SK-N-SH treated with all-trans-retinoic acid at 6 μM for 48 hours (cell line): ENCODE results near the gene ADAMTS2.

Experiments used
- ATAC-seq: fragments of 200-7000 bp; cut with Tn5 transposase; 3 replicates; pipeline ENCODE4 v1.9.1; 2020; ENCODE audit warnings: mild to moderate bottlenecking, moderate library complexity
- ARNTL ChIP-seq: fragments of 450-650 bp; formaldehyde crosslinking; IDR thresholded peaks from 2 replicates; pipeline ENCODE4 v1.5.0; 2020; ENCODE audit warnings: low read depth, mild to moderate bottlenecking, moderate library complexity, borderline replicate concordance
- BACH2 ChIP-seq: fragments of 250-450 bp; sonication (Bioruptor Pico); IDR thresholded peaks from 2 replicates; pipeline ENCODE4 v1.9.0; 2021; ENCODE audit warnings: mild to moderate bottlenecking, borderline replicate concordance
- CSDC2 ChIP-seq: fragments of 250-450 bp; sonication (Bioruptor Pico); IDR thresholded peaks from 2 replicates; pipeline ENCODE4 v1.5.0; 2020; ENCODE audit warnings: mild to moderate bottlenecking, moderate library complexity
- ESRRG ChIP-seq: fragments of 250-450 bp; sonication (Bioruptor Pico); IDR thresholded peaks from 2 replicates; pipeline ENCODE4 v1.6.1; 2021; ENCODE audit warnings: mild to moderate bottlenecking
- GLIS3 ChIP-seq: fragments of 250-450 bp; sonication (Bioruptor Pico); IDR thresholded peaks from 2 replicates; pipeline ENCODE4 v1.5.0; 2020; ENCODE audit warnings: mild to moderate bottlenecking, moderate library complexity
- ISL1 ChIP-seq: fragments of 250-450 bp; sonication (Bioruptor Pico); IDR thresholded peaks from 2 replicates; pipeline ENCODE4 v2.1.2; 2022; ENCODE audit warnings: mild to moderate bottlenecking, moderate library complexity
- OSR1 ChIP-seq: fragments of 250-450 bp; sonication (Bioruptor Pico); IDR thresholded peaks from 2 replicates; pipeline ENCODE4 v1.8.0; 2022; ENCODE audit warnings: moderate library complexity, mild to moderate bottlenecking, inconsistent platforms
- PPARA ChIP-seq: fragments of 250-450 bp; sonication (Bioruptor Pico); IDR thresholded peaks from 2 replicates; pipeline ENCODE4 v1.5.0; 2020; ENCODE audit warnings: mild to moderate bottlenecking, borderline replicate concordance
- RARB ChIP-seq: fragments of 250-450 bp; sonication (Bioruptor Pico); IDR thresholded peaks from 2 replicates; pipeline ENCODE4 v1.8.0; 2021; ENCODE audit warnings: mild to moderate bottlenecking, moderate library complexity
- SNAI2 ChIP-seq: fragments of 250-450 bp; sonication (Bioruptor Pico); IDR thresholded peaks from 2 replicates; pipeline ENCODE4 v1.5.0; 2020; ENCODE audit warnings: mild to moderate bottlenecking, moderate library complexity
- TCF4 ChIP-seq: fragments of 250-450 bp; sonication (Bioruptor Pico); IDR thresholded peaks from 2 replicates; pipeline ENCODE4 v1.8.0; 2021; ENCODE audit warnings: mild to moderate bottlenecking, moderate library complexity, borderline replicate concordance
- TOX ChIP-seq: fragments of 250-450 bp; sonication (Bioruptor Pico); IDR thresholded peaks from 2 replicates; pipeline ENCODE4 v1.8.0; 2021; ENCODE audit warnings: mild to moderate bottlenecking, moderate library complexity, borderline replicate concordance
- ZC3H10 ChIP-seq: fragments of 250-450 bp; sonication (Bioruptor Pico); IDR thresholded peaks from 2 replicates; pipeline ENCODE4 v1.5.1; 2021; ENCODE audit warnings: mild to moderate bottlenecking, moderate library complexity
- ZFP3 ChIP-seq: fragments of 250-450 bp; sonication (Bioruptor Pico); IDR thresholded peaks from 2 replicates; pipeline ENCODE4 v1.5.0; 2020; ENCODE audit warnings: mild to moderate bottlenecking, moderate library complexity
- ZFP30 ChIP-seq: fragments of 450-650 bp; formaldehyde crosslinking; IDR thresholded peaks from 2 replicates; pipeline ENCODE4 v1.5.0; 2022; ENCODE audit warnings: mild to moderate bottlenecking, moderate library complexity
- ZNF565 ChIP-seq: fragments of 450-650 bp; formaldehyde crosslinking; conservative IDR thresholded peaks from 2 replicates; pipeline ENCODE4 v1.5.0; 2020; ENCODE audit warnings: low read depth, mild to moderate bottlenecking, moderate library complexity
- ZNF70 ChIP-seq: fragments of 450-650 bp; formaldehyde crosslinking; IDR thresholded peaks from 2 replicates; pipeline ENCODE4 v1.5.0; 2020; ENCODE audit warnings: mild to moderate bottlenecking, moderate library complexity
- ZNF8 ChIP-seq: fragments of 450-650 bp; formaldehyde crosslinking; IDR thresholded peaks from 2 replicates; pipeline ENCODE4 v1.5.0; 2020; ENCODE audit warnings: mild to moderate bottlenecking, moderate library complexity
- TF ChIP-seq, protein P1 (sequence below): fragments of 250-450 bp; sonication (Bioruptor Pico); IDR thresholded peaks from 2 replicates; pipeline ENCODE4 v1.8.0; 2021; ENCODE audit warnings: low read depth, mild to moderate bottlenecking, moderate library complexity, borderline replicate concordance
- TF ChIP-seq, protein P2 (sequence below): fragments of 250-450 bp; sonication (Bioruptor Pico); IDR thresholded peaks from 2 replicates; pipeline ENCODE4 v1.5.1; 2021; ENCODE audit warnings: mild to moderate bottlenecking, moderate library complexity
- TF ChIP-seq, protein P3 (sequence below): fragments of 250-450 bp; sonication (Bioruptor Pico); IDR thresholded peaks from 2 replicates; pipeline ENCODE4 v1.5.0; 2020; ENCODE audit warnings: mild to moderate bottlenecking, moderate library complexity
- TF ChIP-seq, protein P4 (sequence below): fragments of 250-450 bp; sonication (Bioruptor Pico); IDR thresholded peaks from 2 replicates; pipeline ENCODE4 v1.8.0; 2020; ENCODE audit warnings: mild to moderate bottlenecking, moderate library complexity, borderline replicate concordance

Gene ADAMTS2

DNA sequence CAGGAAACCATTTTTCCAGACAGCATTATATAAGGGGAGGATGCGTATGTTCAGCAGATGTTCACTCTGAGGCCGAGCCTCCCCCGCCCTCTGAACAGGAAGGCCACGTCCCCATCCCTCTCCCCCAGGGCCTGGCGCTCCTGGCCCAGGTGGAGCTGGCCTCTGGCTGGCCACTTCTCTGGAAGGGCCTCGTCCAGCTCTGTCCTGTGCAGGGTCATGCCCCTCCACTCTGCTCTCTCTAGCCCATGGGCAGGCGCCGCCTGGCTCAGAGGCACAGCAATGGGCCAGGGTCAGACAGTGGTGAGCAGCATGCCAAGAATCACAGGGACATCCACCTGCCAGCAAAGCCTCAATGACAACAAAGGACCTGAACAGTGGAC lies 34.2 kb downstream of the ADAMTS2 start:
- peak; percentile 33; the same call in 1 of the 3 replicates for ATAC-seq
- TF ChIP-seq ZNF8 (CRISPR knock-in tag) (no peak), ZC3H10 (CRISPR knock-in tag) (no peak), OSR1 (CRISPR knock-in tag) (no peak), ZNF565 (0 out of 2 replicates have a peak, but pooled peaks have one; percentile 18), TCF4 (peak; percentile 53; the same call in 1 of the 2 replicates), ARNTL (no peak), PPARA (CRISPR knock-in tag) (no peak), SNAI2 (CRISPR knock-in tag) (no peak), RARB (CRISPR knock-in tag) (no peak), ZNF70 (CRISPR knock-in tag) (0 out of 2 replicates have a peak, but pooled peaks have one; percentile 26), ISL1 (CRISPR knock-in tag) (no peak), GLIS3 (no peak), ESRRG (no peak), TOX (CRISPR knock-in tag) (no peak), CSDC2 (no peak)
- TF ChIP-seq, protein P1, sequence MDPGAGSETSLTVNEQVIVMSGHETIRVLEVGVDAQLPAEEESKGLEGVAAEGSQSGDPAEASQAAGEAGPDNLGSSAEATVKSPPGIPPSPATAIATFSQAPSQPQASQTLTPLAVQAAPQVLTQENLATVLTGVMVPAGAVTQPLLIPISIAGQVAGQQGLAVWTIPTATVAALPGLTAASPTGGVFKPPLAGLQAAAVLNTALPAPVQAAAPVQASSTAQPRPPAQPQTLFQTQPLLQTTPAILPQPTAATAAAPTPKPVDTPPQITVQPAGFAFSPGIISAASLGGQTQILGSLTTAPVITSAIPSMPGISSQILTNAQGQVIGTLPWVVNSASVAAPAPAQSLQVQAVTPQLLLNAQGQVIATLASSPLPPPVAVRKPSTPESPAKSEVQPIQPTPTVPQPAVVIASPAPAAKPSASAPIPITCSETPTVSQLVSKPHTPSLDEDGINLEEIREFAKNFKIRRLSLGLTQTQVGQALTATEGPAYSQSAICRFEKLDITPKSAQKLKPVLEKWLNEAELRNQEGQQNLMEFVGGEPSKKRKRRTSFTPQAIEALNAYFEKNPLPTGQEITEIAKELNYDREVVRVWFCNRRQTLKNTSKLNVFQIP (CRISPR knock-in tag): no peak
- TF ChIP-seq, protein P2, sequence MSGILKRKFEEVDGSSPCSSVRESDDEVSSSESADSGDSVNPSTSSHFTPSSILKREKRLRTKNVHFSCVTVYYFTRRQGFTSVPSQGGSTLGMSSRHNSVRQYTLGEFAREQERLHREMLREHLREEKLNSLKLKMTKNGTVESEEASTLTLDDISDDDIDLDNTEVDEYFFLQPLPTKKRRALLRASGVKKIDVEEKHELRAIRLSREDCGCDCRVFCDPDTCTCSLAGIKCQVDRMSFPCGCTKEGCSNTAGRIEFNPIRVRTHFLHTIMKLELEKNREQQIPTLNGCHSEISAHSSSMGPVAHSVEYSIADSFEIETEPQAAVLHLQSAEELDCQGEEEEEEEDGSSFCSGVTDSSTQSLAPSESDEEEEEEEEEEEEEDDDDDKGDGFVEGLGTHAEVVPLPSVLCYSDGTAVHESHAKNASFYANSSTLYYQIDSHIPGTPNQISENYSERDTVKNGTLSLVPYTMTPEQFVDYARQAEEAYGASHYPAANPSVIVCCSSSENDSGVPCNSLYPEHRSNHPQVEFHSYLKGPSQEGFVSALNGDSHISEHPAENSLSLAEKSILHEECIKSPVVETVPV (CRISPR knock-in tag): no peak

DNA sequence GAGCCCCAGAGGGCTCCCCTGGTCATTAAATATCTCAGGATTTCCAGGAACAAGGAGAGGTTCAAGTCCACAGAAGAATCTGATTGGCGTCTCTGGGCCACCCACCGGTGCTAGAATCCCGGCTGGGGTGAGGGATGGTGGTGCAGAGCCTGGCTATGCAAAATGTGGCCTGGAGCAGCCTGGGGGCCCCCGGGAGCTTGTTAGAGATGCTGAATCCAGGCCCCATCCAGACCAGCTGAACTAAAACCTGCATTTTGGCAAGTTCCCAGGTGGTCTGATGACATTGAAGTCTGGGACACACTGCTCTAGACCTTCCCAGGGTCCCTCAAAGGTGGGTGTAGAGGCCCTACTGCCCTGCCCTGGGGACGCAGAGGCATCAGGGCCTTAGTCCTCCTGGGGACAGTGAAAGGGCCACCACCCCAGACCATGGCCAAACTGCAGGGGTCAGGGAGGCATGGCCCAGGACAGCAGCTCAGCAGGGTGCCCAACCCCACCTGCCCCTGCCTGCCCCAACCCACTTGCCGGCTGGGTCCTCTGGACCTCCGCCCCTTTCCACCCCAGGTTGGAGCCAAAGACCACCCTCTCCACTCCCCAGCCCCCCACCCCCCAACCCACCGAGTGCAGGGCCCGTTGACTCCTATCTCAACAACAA lies 34.7 kb downstream of the ADAMTS2 start:
- TF ChIP-seq GLIS3 (no peak), TOX (CRISPR knock-in tag) (no peak), ARNTL (no peak), TCF4 (no peak), ZFP30 (CRISPR knock-in tag) (no peak), PPARA (CRISPR knock-in tag) (no peak), BACH2 (CRISPR knock-in tag) (no peak)
- no peak for ATAC-seq

DNA sequence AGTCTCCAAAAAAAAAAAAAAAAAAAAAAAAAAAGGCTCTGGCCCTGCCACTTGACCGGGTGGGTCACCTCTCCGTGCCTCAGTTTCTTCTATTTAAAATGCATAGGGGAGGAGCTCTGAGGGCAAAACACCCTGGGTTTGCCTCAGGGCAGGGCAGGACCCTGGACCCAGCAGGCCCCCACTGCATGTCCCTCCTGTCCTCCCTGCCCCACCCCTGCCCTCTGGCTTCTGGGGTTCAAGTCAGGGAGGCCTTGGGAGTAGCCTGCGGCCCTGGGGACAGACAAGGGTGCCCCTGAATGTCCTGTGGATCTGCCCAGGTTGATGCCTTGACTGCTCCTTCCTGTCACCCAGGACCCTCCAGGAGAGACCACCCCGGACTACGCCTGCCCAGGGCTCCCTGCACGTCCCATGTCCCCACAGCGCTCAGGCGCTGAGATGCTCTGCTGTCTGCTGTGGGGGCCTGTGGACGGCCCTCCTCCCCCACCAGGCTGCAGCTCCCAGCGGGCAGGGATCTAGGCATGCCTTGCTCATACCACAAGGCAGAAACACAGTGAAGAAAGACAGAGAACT lies 35.4 kb downstream of the ADAMTS2 start:
- TF ChIP-seq, protein P3, sequence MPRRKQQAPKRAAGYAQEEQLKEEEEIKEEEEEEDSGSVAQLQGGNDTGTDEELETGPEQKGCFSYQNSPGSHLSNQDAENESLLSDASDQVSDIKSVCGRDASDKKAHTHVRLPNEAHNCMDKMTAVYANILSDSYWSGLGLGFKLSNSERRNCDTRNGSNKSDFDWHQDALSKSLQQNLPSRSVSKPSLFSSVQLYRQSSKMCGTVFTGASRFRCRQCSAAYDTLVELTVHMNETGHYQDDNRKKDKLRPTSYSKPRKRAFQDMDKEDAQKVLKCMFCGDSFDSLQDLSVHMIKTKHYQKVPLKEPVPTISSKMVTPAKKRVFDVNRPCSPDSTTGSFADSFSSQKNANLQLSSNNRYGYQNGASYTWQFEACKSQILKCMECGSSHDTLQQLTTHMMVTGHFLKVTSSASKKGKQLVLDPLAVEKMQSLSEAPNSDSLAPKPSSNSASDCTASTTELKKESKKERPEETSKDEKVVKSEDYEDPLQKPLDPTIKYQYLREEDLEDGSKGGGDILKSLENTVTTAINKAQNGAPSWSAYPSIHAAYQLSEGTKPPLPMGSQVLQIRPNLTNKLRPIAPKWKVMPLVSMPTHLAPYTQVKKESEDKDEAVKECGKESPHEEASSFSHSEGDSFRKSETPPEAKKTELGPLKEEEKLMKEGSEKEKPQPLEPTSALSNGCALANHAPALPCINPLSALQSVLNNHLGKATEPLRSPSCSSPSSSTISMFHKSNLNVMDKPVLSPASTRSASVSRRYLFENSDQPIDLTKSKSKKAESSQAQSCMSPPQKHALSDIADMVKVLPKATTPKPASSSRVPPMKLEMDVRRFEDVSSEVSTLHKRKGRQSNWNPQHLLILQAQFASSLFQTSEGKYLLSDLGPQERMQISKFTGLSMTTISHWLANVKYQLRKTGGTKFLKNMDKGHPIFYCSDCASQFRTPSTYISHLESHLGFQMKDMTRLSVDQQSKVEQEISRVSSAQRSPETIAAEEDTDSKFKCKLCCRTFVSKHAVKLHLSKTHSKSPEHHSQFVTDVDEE (CRISPR knock-in tag): no peak
- TF ChIP-seq GLIS3: no peak
- no peak for TF ChIP-seq ZNF70 (CRISPR knock-in tag)
- no peak for TF ChIP-seq ARNTL
- TF ChIP-seq TOX (CRISPR knock-in tag): no peak
- no peak for TF ChIP-seq OSR1 (CRISPR knock-in tag)
- TF ChIP-seq BACH2 (CRISPR knock-in tag): no peak
- TF ChIP-seq ZFP30 (CRISPR knock-in tag): no peak
- TF ChIP-seq ZNF8 (CRISPR knock-in tag): no peak
- TF ChIP-seq, protein P4, sequence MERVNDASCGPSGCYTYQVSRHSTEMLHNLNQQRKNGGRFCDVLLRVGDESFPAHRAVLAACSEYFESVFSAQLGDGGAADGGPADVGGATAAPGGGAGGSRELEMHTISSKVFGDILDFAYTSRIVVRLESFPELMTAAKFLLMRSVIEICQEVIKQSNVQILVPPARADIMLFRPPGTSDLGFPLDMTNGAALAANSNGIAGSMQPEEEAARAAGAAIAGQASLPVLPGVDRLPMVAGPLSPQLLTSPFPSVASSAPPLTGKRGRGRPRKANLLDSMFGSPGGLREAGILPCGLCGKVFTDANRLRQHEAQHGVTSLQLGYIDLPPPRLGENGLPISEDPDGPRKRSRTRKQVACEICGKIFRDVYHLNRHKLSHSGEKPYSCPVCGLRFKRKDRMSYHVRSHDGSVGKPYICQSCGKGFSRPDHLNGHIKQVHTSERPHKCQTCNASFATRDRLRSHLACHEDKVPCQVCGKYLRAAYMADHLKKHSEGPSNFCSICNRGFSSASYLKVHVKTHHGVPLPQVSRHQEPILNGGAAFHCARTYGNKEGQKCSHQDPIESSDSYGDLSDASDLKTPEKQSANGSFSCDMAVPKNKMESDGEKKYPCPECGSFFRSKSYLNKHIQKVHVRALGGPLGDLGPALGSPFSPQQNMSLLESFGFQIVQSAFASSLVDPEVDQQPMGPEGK (CRISPR knock-in tag): no peak
- TF ChIP-seq PPARA (CRISPR knock-in tag): no peak
- no peak for TF ChIP-seq TCF4
- TF ChIP-seq ISL1 (CRISPR knock-in tag): no peak
- no peak for TF ChIP-seq ZFP3
- TF ChIP-seq ZNF565: no peak
- TF ChIP-seq SNAI2 (CRISPR knock-in tag): no peak
- TF ChIP-seq CSDC2: no peak
- TF ChIP-seq ZC3H10 (CRISPR knock-in tag): no peak
- no peak for ATAC-seq
